HepG2 (cell line): ENCODE measurements around the gene APOLD1.

Source experiments
- ATF2 ChIP-seq: sonication (generic); formaldehyde crosslinking; IDR thresholded peaks from 2 replicates; pipeline ENCODE4 v1.4.0; 2020; ENCODE audit warnings: missing genetic modification reagents
- GABPA ChIP-seq, 2 experiments: IDR thresholded peaks; 2 replicates each; pipeline ENCODE4 v1.6.1; 2011 to 2016; ENCODE audit warnings: low read depth in 2 of 2, low read length in 1 of 2, missing biosample characterization in 1 of 2, missing genetic modification characterization in 1 of 2
- GPBP1L1 ChIP-seq: sonication (generic); formaldehyde crosslinking; IDR thresholded peaks from 2 replicates; pipeline ENCODE4 v1.5.0; 2020; ENCODE audit warnings: mild to moderate bottlenecking, missing genetic modification reagents
- MXD1 ChIP-seq: sonication (generic); formaldehyde crosslinking; IDR thresholded peaks from 2 replicates; pipeline ENCODE4 v1.4.0; 2020; ENCODE audit warnings: mild to moderate bottlenecking, missing genetic modification reagents
- MXI1 ChIP-seq: IDR thresholded peaks from 3 replicates; pipeline ENCODE4 v1.6.1; 2012; ENCODE audit warnings: low read depth, low read length, inconsistent platforms, borderline replicate concordance
- POLR2AphosphoS5 ChIP-seq: IDR thresholded peaks from 2 replicates; pipeline ENCODE4 v1.6.1; 2012; ENCODE audit warnings: low read depth, low read length
- RBM39 ChIP-seq: fragments of 200-400 bp; formaldehyde crosslinking; IDR thresholded peaks from one replicate; pipeline ENCODE4 v1.6.1; 2018; ENCODE audit warnings: antibody characterized with exemption, mild to moderate bottlenecking, low read depth, low read length; ENCODE audit not compliant: poor library complexity, severe bottlenecking
- TFAP4 ChIP-seq: sonication (generic); IDR thresholded peaks from 2 replicates; pipeline ENCODE4 v1.6.1; 2016; ENCODE audit warnings: low read depth, borderline replicate concordance
- XBP1 ChIP-seq: sonication (generic); formaldehyde crosslinking; IDR thresholded peaks from 2 replicates; pipeline ENCODE4 v1.5.0; 2020; ENCODE audit warnings: missing genetic modification reagents
- ZBTB33 ChIP-seq: sonication (generic); formaldehyde crosslinking; IDR thresholded peaks from 2 replicates; pipeline ENCODE4 v1.4.0; 2020; ENCODE audit warnings: missing genetic modification reagents
- ZNF652 ChIP-seq: IDR thresholded peaks from 2 replicates; pipeline ENCODE4 v1.6.1; 2016; ENCODE audit warnings: low read depth, borderline replicate concordance

GRCh38 chr12:12736759-12737676 is 48.4 kb upstream of the APOLD1 start:
- TF ChIP-seq POLR2AphosphoS5 (no peak), MXD1 (CRISPR knock-in tag) (no peak), ZBTB33 (CRISPR knock-in tag) (no peak), XBP1 (no peak), ZNF652 (CRISPR knock-in tag) (no peak), MXI1 (no peak), RBM39 (no peak), ATF2 (no peak), GABPA (IDR thresholded peaks at IDR 0.05; ENCODE audit: low read depth, low read length) (no peak), GABPA (CRISPR knock-in tag; IDR thresholded peaks at IDR 0.05; ENCODE audit: low read depth) (no peak), GPBP1L1 (no peak), TFAP4 (no peak)
